HepG2 (cell line): ENCODE results near the gene KCNQ2. TPM values are rescaled to one million over a fixed set of nuclear protein-coding genes. Genes with fewer than 3 reads are reported as not detected.

Experiments used
- BCL6 ChIP-seq: IDR thresholded peaks from 2 replicates; pipeline ENCODE4 v1.6.1; 2016; ENCODE audit warnings: missing genetic modification reagents, missing compliant biosample characterization
- CENPT ChIP-seq: sonication (generic); formaldehyde crosslinking; IDR thresholded peaks from 2 replicates; pipeline ENCODE4 v1.8.0; 2022; ENCODE audit warnings: low read depth, mild to moderate bottlenecking, moderate library complexity, missing genetic modification reagents
- ERF ChIP-seq: IDR thresholded peaks from 2 replicates; pipeline ENCODE4 v1.6.1; 2018; ENCODE audit warnings: missing biosample characterization, missing genetic modification reagents
- FOSL2 ChIP-seq: sonication (generic); formaldehyde crosslinking; IDR thresholded peaks from 2 replicates; pipeline ENCODE4 v1.4.0; 2020; ENCODE audit warnings: missing genetic modification reagents
- FOXO1 ChIP-seq: sonication (generic); formaldehyde crosslinking; IDR thresholded peaks from 2 replicates; pipeline ENCODE4 v1.4.0; 2020; ENCODE audit warnings: missing genetic modification reagents
- HMGA1 ChIP-seq: sonication (generic); formaldehyde crosslinking; conservative IDR thresholded peaks from 2 replicates; pipeline ENCODE4 v1.4.0; 2020; ENCODE audit warnings: missing genetic modification reagents
- JUND ChIP-seq: sonication (generic); formaldehyde crosslinking; IDR thresholded peaks from 2 replicates; pipeline ENCODE4 v1.8.0; 2022; ENCODE audit warnings: mild to moderate bottlenecking, missing genetic modification reagents
- KLF16 ChIP-seq, 2 experiments: sonication (generic) in 1 of 2; formaldehyde crosslinking in 1 of 2; IDR thresholded peaks; 2 replicates each; pipeline versions ENCODE4 v1.6.1 to v1.8.0; 2016 to 2023; ENCODE audit warnings: missing genetic modification reagents in 2 of 2, missing compliant biosample characterization in 1 of 2
- MTF1 ChIP-seq: sonication (generic); formaldehyde crosslinking; IDR thresholded peaks from 2 replicates; pipeline ENCODE4 v1.5.0; 2020; ENCODE audit warnings: missing genetic modification reagents
- MTF2 ChIP-seq: sonication (generic); formaldehyde crosslinking; IDR thresholded peaks from 2 replicates; pipeline ENCODE4 v1.5.0; 2020; ENCODE audit warnings: missing genetic modification reagents, borderline replicate concordance
- POGZ ChIP-seq: sonication (generic); formaldehyde crosslinking; IDR thresholded peaks from 2 replicates; pipeline ENCODE4 v1.4.0; 2020; ENCODE audit warnings: mild to moderate bottlenecking, missing genetic modification reagents
- POLR2AphosphoS2 ChIP-seq: IDR thresholded peaks from 2 replicates; pipeline ENCODE4 v1.6.1; 2011; ENCODE audit warnings: low read depth, low read length, improper control_type of control experiment
- REST ChIP-seq, 2 experiments: IDR thresholded peaks; 2 replicates each; pipeline ENCODE4 v1.6.1; 2011 to 2012; ENCODE audit warnings: low read length in 2 of 2, borderline replicate concordance in 1 of 2, low read depth in 1 of 2, mild to moderate bottlenecking in 1 of 2, moderate library complexity in 1 of 2
- SALL1 ChIP-seq: sonication (generic); formaldehyde crosslinking; IDR thresholded peaks from 2 replicates; pipeline ENCODE4 v1.8.0; 2022; ENCODE audit warnings: mild to moderate bottlenecking, missing genetic modification reagents
- SMAD9 ChIP-seq: sonication (generic); formaldehyde crosslinking; IDR thresholded peaks from 2 replicates; pipeline ENCODE4 v1.5.1; 2020; ENCODE audit warnings: mild to moderate bottlenecking, missing genetic modification reagents
- SOX13 ChIP-seq, 3 experiments: fragments of 450-650 bp in 1 of 3; sonication (generic) in 1 of 3; formaldehyde crosslinking in 1 of 3; IDR thresholded peaks in 2 of 3; conservative IDR thresholded peaks in 1 of 3; 2 replicates each; pipeline versions ENCODE4 v1.5.0 to v1.6.1; 2016 to 2020; ENCODE audit warnings: antibody characterized with exemption in 1 of 3, mild to moderate bottlenecking in 1 of 3, missing compliant biosample characterization in 1 of 3, missing genetic modification reagents in 1 of 3, moderate library complexity in 1 of 3
- TEAD2 ChIP-seq: sonication (generic); formaldehyde crosslinking; IDR thresholded peaks from 2 replicates; pipeline ENCODE4 v1.9.0; 2021; ENCODE audit warnings: missing genetic modification reagents
- TGIF2 ChIP-seq: IDR thresholded peaks from 2 replicates; pipeline ENCODE4 v1.6.1; 2016; ENCODE audit warnings: control low read depth, missing compliant biosample characterization
- U2AF1 ChIP-seq: fragments of 200-400 bp; formaldehyde crosslinking; optimal IDR thresholded peaks from 2 replicates; pipeline ENCODE3; 2017; ENCODE audit warnings: mild to moderate bottlenecking, low read depth, low read length
- ZFX ChIP-seq: sonication (generic); formaldehyde crosslinking; IDR thresholded peaks from 2 replicates; pipeline ENCODE4 v1.4.0; 2020; ENCODE audit warnings: mild to moderate bottlenecking, low read depth, missing genetic modification reagents, moderate library complexity
- polyA plus RNA-seq, 8 experiments: library from polyadenylated mRNA; depleted of rRNA in 3 of 8; stranded (reverse) in 7 of 8; unstranded in 1 of 8; fragments of >200 nt; fragmentation: Illumina TruSeq in 4 of 8; extraction: Trizol in 4 of 8; gene quantifications; 2 replicates each; pipeline versions ENCODE4 v1.2.1 to v1.2.3, GENCODE V29; 2011 to 2016; ENCODE audit warnings: low read depth in 4 of 8, missing spikeins in 1 of 8, mixed read lengths in 1 of 8; ENCODE audit not compliant: insufficient read depth in 1 of 8
- total RNA-seq, 5 experiments: library from RNA; depleted of rRNA; stranded (reverse); fragments of >200 nt; fragmentation: Illumina TruSeq; extraction: Trizol; gene quantifications; 2 replicates each; pipeline ENCODE4 v1.2.3, GENCODE V29; 2016; ENCODE audit warnings: low read depth in 1 of 5
- TF ChIP-seq, protein P1 (sequence below): sonication (generic); formaldehyde crosslinking; IDR thresholded peaks from 2 replicates; pipeline ENCODE4 v1.5.0; 2020; ENCODE audit warnings: mild to moderate bottlenecking, missing genetic modification reagents, borderline replicate concordance

KCNQ2 gene
- total and polyA plus RNA-seq, 2 of the 13 experiments (the other 11 are each of a cell fraction or from before 2014, with no cell fraction given), result not detected

DNA sequence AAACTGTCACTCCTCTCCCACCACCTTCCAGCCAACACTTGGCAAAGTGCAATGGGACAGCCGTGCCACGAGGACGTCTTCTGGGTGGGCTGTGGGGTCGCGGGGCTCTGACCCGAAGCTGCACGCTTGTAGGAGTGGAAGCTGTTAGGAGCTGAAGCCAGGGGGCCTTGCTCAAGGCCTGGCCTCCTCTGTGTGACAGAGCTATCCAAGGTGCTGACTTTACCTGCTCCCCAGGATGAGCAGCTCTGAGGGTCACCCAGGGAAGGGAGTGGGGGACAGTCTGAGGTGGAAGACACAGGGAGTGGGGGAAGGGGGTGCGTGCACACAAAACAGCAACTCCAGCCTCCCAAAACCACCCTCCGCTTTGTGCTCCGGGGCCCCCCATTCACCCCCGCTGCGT, 93.8 kb downstream of the KCNQ2 start (continued):
- TF ChIP-seq MTF2 (no peak), SOX13 (IDR thresholded peaks at IDR 0.05) (no peak), SOX13 (CRISPR knock-in tag; conservative IDR thresholded peaks at IDR 0.05 in 1 of 2, IDR thresholded peaks at IDR 0.05 in 1 of 2) (0 out of 4 replicates have a peak, but pooled peaks of 1 of the 2 experiments have one; percentile 18), SALL1 (CRISPR knock-in tag) (peak; percentile 70), TEAD2 (CRISPR knock-in tag) (no peak), JUND (CRISPR knock-in tag) (0 out of 2 replicates have a peak, but pooled peaks have one; percentile 30), BCL6 (CRISPR knock-in tag) (0 out of 2 replicates have a peak, but pooled peaks have one; percentile 21), SMAD9 (no peak), U2AF1 (no peak), POLR2AphosphoS2 (no peak), ZFX (peak; percentile 54; the same call in 1 of the 2 replicates), KLF16 (CRISPR knock-in tag; IDR thresholded peaks at IDR 0.05) (0 out of 4 replicates have a peak, but pooled peaks of 1 of the 2 experiments have one; percentile 44), REST (IDR thresholded peaks at IDR 0.05; ENCODE audit: borderline replicate concordance in 1 of 2, low read depth in 1 of 2, low read length in 2 of 2) (peak; percentile 93 to 96), CENPT (CRISPR knock-in tag) (no peak), TGIF2 (CRISPR knock-in tag) (no peak), FOXO1 (CRISPR knock-in tag) (no peak), POGZ (no peak), MTF1 (no peak), FOSL2 (no peak), ERF (CRISPR knock-in tag) (0 out of 2 replicates have a peak, but pooled peaks have one; percentile 57), HMGA1 (no peak)
- TF ChIP-seq, protein P1, sequence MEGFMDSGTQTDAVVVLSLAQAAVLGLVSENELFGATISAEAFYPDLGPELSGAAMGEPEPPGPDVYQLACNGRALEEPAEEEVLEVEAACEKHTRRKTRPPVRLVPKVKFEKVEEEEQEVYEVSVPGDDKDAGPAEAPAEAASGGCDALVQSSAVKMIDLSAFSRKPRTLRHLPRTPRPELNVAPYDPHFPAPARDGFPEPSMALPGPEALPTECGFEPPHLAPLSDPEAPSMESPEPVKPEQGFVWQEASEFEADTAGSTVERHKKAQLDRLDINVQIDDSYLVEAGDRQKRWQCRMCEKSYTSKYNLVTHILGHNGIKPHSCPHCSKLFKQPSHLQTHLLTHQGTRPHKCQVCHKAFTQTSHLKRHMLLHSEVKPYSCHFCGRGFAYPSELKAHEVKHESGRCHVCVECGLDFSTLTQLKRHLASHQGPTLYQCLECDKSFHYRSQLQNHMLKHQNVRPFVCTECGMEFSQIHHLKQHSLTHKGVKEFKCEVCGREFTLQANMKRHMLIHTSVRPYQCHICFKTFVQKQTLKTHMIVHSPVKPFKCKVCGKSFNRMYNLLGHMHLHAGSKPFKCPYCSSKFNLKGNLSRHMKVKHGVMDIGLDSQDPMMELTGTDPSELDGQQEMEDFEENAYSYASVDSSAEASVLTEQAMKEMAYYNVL (CRISPR knock-in tag), result no peak
